ENCODE results near the gene NTRK2.

Gene NTRK2

GRCh38 chr9:84756731-84757130 is 87.2 kb downstream of the NTRK2 start:
- H3K36me3 ChIP-seq (ENCODE audit: control insufficient read depth, low read length): no peaks in the 10 kb centered on the region
- TF ChIP-seq EZH2phosphoT487 (IDR thresholded peaks at IDR 0.05; ENCODE audit: borderline replicate concordance, low read length): no peak
- no peak for TF ChIP-seq CTCF (IDR thresholded peaks at IDR 0.05; ENCODE audit: low read depth, low read length, poor library complexity, severe bottlenecking)
- H3K9me2 ChIP-seq (replicated peaks; ENCODE audit: control insufficient read depth, low read length): no peaks in the 10 kb centered on the region
- H3K4me3 ChIP-seq (ENCODE audit: low read length): no peak overlapping the region
- no peaks in the 10 kb centered on the region for H3K9me3 ChIP-seq (ENCODE audit: control insufficient read depth, insufficient read depth, low read length)
- H4K20me1 ChIP-seq (ENCODE audit: control insufficient read depth, insufficient read depth, low read depth, low read length): no peaks in the 10 kb centered on the region
- H3F3A ChIP-seq (ENCODE audit: control insufficient read depth, insufficient read depth): no peaks in the 10 kb centered on the region
- no peaks in the 10 kb centered on the region for H3K4me1 ChIP-seq (ENCODE audit: control insufficient read depth, low read length)
- H3K4me2 ChIP-seq (ENCODE audit: low read length): no peak overlapping the region
- H3K27ac ChIP-seq (ENCODE audit: low read depth, low read length): no peak overlapping the region
- no peaks in the 10 kb centered on the region for H3K79me2 ChIP-seq (ENCODE audit: control insufficient read depth, low read length)
- H3K27me3 ChIP-seq (ENCODE audit: control insufficient read depth, low read length): peaks cover 10% of the 10 kb centered on the region; the same call in 1 of the 2 replicates

- H3F3A ChIP-seq (ENCODE audit: control insufficient read depth, insufficient read depth): no peaks in the 10 kb centered on the region
- H3K4me2 ChIP-seq (ENCODE audit: low read length): no peak overlapping the region
- H3K9me2 ChIP-seq (replicated peaks; ENCODE audit: control insufficient read depth, low read length): no peaks in the 10 kb centered on the region
- H3K27me3 ChIP-seq (ENCODE audit: control insufficient read depth, low read length): peaks cover 10% of the 10 kb centered on the region; the same call in 1 of the 2 replicates
- no peaks in the 10 kb centered on the region for H3K36me3 ChIP-seq (ENCODE audit: control insufficient read depth, low read length)
- H3K9me3 ChIP-seq (ENCODE audit: control insufficient read depth, insufficient read depth, low read length): no peaks in the 10 kb centered on the region
- no peaks in the 10 kb centered on the region for H3K79me2 ChIP-seq (ENCODE audit: control insufficient read depth, low read length)
- H3K4me3 ChIP-seq (ENCODE audit: low read length): no peak overlapping the region
- TF ChIP-seq EZH2phosphoT487 (IDR thresholded peaks at IDR 0.05; ENCODE audit: borderline replicate concordance, low read length) (no peak), CTCF (IDR thresholded peaks at IDR 0.05; ENCODE audit: low read depth, low read length, poor library complexity, severe bottlenecking) (no peak)
- H3K4me1 ChIP-seq (ENCODE audit: control insufficient read depth, low read length): no peaks in the 10 kb centered on the region
- H3K27ac ChIP-seq (ENCODE audit: low read depth, low read length): no peak overlapping the region
- no peaks in the 10 kb centered on the region for H4K20me1 ChIP-seq (ENCODE audit: control insufficient read depth, insufficient read depth, low read depth, low read length)
These were observed 89.3 kb downstream of the NTRK2 start for GRCh38 chr9:84758817-84759216.

GRCh38 chr9:84759300-84759750 is 89.8 kb downstream of the NTRK2 start:
- H3K79me2 ChIP-seq (ENCODE audit: control insufficient read depth, low read length): no peaks in the 10 kb centered on the region
- no peaks in the 10 kb centered on the region for H3F3A ChIP-seq (ENCODE audit: control insufficient read depth, insufficient read depth)
- TF ChIP-seq EZH2phosphoT487 (IDR thresholded peaks at IDR 0.05; ENCODE audit: borderline replicate concordance, low read length): no peak
- no peak for TF ChIP-seq CTCF (IDR thresholded peaks at IDR 0.05; ENCODE audit: low read depth, low read length, poor library complexity, severe bottlenecking)
- no peak overlapping the region for H3K27ac ChIP-seq (ENCODE audit: low read depth, low read length)
- H3K9me2 ChIP-seq (replicated peaks; ENCODE audit: control insufficient read depth, low read length): no peaks in the 10 kb centered on the region
- H3K4me1 ChIP-seq (ENCODE audit: control insufficient read depth, low read length): no peaks in the 10 kb centered on the region
- no peak overlapping the region for H3K4me2 ChIP-seq (ENCODE audit: low read length)
- H4K20me1 ChIP-seq (ENCODE audit: control insufficient read depth, insufficient read depth, low read depth, low read length): no peaks in the 10 kb centered on the region
- no peak overlapping the region for H3K4me3 ChIP-seq (ENCODE audit: low read length)
- no peaks in the 10 kb centered on the region for H3K9me3 ChIP-seq (ENCODE audit: control insufficient read depth, insufficient read depth, low read length)
- H3K27me3 ChIP-seq (ENCODE audit: control insufficient read depth, low read length): peaks cover 10% of the 10 kb centered on the region; the same call in 1 of the 2 replicates
- H3K36me3 ChIP-seq (ENCODE audit: control insufficient read depth, low read length): no peaks in the 10 kb centered on the region
